GM12874 (cell line): ENCODE data around the gene MRRF.

Source experiments
- CTCF ChIP-seq: IDR thresholded peaks from 2 replicates; pipeline ENCODE4 v1.5.1; 2011; ENCODE audit warnings: low read depth, mild to moderate bottlenecking, control low read depth, low read length, moderate library complexity; ENCODE audit not compliant: insufficient read depth

The MRRF gene

GRCh38 chr9:122263699-122264349 is 858 bp upstream of the MRRF start:
- no peak for TF ChIP-seq CTCF

GRCh38 chr9:122265149-122265915 is 650 bp downstream of the MRRF start:
- TF ChIP-seq CTCF = no peak

- no peak for TF ChIP-seq CTCF
Observed at GRCh38 chr9:122268041-122268814, 3.5 kb downstream of the MRRF start.

- TF ChIP-seq CTCF = no peak
Observed at GRCh38 chr9:122274055-122274454, 9.4 kb downstream of the MRRF start.

- TF ChIP-seq CTCF = no peak
Observed at GRCh38 chr9:122276096-122276495, 11.4 kb downstream of the MRRF start.

GRCh38 chr9:122277285-122277897 is 12.7 kb downstream of the MRRF start:
- TF ChIP-seq CTCF = no peak

- no peak for TF ChIP-seq CTCF
Observed at GRCh38 chr9:122281368-122281767, 16.7 kb downstream of the MRRF start.
